ENCODE results near the gene CKMT2.
A peak's percentile ranks its signal among the peaks of the same experiment; 100 is the strongest.

- TF ChIP-seq CTCF (IDR thresholded peaks at IDR 0.05): peak; percentile 42
- TF ChIP-seq ZFX (IDR thresholded peaks at IDR 0.05; ENCODE audit: borderline replicate concordance): no peak
Measured at GRCh38 chr5:81207009-81207408, 26.1 kb upstream of the CKMT2 start.

Data from 22Rv1 (cell line).